HG02798 (cell line): Measurements from ENCODE around the gene NTRK1.

Source experiments
- ATAC-seq: cut with Tn5 transposase; IDR thresholded peaks from one replicate; pipeline ENCODE4 v1.9.1; 2021; ENCODE audit warnings: mild to moderate bottlenecking; ENCODE audit not compliant: unreplicated experiment, poor library complexity

NTRK1 gene

GRCh38 chr1:156860628-156861423, at the start of gene NTRK1:
Gene NTRK1, plus strand, starts transcription at chr1:156860865. Its CDS starts 70 bp downstream, at chr1:156860935.
- peak; percentile 41 for ATAC-seq

- ATAC-seq, result no peak
These were observed 49.5 kb upstream of the NTRK1 start for GRCh38 chr1:156811168-156811567.

DNA sequence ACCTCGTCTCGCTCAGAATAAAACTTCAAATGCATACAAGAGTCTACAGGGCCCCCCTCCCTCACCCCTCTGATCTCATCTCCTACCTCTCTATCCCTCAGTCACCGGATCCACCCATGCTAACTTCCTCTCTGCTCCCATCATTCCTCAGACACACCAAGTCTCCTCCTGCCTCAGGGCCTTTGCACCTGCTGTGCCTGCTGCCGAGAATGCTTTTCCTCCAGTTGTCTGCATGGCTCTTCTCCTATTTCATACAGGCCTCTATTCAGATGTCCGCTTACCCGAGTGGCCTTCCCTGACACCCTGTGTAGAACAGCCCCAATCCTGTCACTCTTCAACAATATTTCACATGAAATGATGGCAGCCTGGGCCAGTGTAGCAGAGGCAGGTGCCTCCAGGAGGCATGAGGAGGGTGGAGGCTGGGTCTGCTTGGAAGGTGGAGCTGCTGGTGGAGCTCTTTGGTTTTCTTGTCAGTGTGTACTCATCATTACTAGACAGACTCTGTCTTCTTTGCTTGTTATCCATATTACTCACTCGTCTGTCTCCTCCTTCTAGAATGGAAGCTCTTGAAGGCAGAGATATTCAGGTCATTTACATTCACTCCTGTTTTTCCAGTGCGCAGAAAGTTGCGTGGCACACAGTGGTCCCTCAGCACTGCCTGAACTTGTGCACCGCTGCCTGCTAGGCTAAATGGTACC, 48.2 kb upstream of the NTRK1 start:
- ATAC-seq, result no peak

DNA sequence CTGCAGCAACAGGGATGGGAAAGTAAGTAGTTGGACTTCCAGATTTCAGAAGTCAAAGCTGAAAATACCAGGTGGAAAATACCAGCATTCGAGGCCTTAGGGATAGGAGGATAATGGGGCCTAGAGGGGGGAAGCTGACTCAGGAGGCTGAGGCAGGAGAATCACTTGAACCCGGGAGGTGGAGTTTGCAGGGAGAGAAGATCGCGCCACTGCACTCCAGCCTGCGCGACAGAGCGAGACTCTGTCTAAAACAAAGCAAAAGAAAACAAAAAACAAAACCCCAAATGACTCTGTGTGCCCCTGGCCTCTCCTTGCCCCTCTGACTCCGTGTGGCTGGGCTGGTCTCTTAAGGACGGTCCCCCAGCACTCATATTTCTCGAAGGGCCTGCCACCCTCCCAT, 47.4 kb upstream of the NTRK1 start:
- ATAC-seq, result no peak

GRCh38 chr1:156813750-156814570, 46.7 kb upstream of the NTRK1 start:
- ATAC-seq, result peak; percentile 58

- no peak for ATAC-seq
These were observed 45.9 kb upstream of the NTRK1 start for GRCh38 chr1:156814571-156815260.

DNA sequence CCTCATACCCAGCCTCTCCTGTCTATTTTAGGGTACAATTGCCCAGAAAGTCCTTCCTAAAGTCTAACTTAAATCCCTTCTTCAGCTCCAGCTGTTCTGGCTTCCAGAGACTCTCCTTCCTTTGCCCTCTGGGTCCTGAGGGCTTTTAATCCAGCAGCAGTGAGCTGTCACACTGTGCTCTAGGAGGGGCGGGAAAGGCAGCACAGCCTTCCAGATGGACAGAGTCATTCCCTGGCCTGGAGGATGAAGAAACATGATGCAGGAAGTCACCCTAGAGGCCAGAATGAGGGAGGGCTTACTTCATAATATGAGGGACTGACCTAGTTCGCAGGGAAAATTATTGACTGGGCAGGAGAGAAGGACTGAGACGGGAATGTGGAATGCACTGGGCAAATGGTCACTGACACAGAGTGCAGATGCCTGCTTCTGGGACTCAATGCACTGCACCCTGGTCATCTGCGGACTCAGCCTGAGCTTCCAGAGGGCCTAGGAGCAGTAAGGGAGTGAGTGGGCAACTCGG, 45.3 kb upstream of the NTRK1 start:
- ATAC-seq, result no peak

GRCh38 chr1:156815961-156816422, 44.7 kb upstream of the NTRK1 start:
- ATAC-seq, result no peak

GRCh38 chr1:156816561-156817328, 43.9 kb upstream of the NTRK1 start, which contains the start of gene SH2D2A:
Gene SH2D2A, minus strand, starts transcription at chr1:156816848. Its CDS starts 140 bp downstream, at chr1:156816708.
- peak; percentile 68 for ATAC-seq

DNA sequence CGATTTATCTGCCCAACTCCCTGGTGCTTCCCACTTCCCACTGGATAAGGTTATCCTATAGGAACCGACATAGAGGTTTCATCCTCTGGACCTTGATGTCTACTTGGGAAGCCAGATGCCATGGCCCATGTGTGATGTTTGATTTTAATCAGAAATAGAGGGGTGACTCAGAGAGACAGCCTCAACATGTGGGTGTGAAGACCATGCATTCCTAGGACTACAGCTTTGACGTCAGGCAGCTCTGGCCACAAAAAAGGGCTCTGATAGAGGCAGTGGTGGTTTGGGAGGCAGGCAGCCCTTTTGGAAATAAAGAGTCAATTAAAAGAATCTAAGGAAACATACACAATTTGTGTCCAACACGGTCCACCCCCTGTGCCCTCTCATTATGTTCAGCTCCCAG, 38.9 kb upstream of the NTRK1 start:
- no peak for ATAC-seq

GRCh38 chr1:156822680-156823079, 38.0 kb upstream of the NTRK1 start:
- ATAC-seq, result no peak

- no peak for ATAC-seq
These were observed 37.4 kb upstream of the NTRK1 start for GRCh38 chr1:156823210-156823790.

DNA sequence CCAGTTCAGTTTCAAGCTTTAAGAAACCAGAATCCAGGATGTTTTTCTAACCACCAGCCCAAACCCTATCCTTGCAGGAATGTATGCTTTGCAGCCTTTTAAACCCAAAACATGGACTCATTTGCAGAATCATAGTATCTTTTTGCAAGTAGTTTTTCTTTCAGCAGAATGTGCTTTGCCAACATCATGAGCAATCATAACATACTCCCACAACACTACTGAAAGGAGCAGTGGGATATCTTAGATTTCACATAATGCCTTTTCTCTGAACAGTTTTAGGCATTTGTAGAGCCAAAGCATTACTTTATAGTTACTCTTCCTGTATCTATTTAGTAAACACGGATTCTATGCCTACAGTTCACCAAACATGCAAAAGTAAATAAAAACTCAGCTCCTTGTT, 34.0 kb upstream of the NTRK1 start:
- ATAC-seq, result no peak

DNA sequence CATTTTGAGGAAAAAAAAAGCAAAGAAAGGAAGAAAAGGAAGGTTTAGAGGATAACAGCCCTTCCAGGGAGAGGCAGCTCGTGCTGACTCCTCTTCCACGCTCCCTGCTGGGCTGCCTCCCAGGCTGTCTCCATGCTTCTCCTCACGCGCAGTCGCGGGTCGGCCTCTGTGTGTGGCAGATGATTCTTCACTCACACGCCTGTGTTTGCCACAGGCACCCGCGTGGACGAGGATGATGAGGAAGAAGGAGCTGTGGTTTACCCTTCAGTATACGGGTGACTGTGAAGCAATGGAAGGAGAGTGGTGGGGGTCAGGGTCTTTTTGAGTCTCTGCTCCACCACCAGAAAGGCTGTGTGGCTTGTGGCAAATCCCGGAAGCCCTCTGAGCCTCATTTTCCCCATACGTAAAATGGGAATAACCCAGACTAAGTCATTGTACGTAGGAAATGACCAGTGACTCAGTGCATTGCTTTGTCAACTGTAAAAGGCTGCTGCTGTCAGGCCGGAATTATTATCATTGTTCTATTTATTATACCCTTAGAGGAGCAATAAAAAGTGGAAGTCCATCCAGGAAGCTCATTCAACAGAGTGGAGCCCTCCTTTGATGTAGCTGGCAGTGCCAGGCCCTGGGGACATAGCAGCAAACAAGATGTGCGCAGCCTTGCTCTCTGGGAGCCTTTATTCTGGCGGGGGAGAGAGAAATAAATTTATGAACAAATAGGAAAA, 32.1 kb upstream of the NTRK1 start:
- ATAC-seq, result no peak

- ATAC-seq, result no peak
These were observed 28.2 kb upstream of the NTRK1 start for GRCh38 chr1:156832434-156832833.

DNA sequence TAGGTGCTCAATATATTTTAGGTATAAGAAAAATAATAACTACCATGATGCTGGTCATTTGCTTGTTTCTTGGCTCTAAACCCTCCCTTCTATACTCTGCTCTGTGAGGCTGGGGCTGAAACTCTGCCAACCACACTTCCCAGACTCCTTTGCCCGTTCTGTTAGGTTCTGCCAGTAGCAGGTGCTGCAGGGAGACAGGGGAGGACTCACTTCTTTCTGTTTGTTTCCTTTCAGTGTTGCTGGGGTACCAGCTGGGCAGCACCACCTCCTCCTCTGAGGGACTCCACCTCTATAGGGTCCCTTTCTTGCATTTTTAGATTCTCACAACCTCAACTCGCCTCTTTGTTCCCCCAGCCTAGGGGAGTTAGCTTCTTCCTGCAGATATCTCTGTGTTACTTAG, 27.1 kb upstream of the NTRK1 start:
- ATAC-seq, result no peak

- ATAC-seq, result no peak
These were observed 26.3 kb upstream of the NTRK1 start for GRCh38 chr1:156834322-156834721.

DNA sequence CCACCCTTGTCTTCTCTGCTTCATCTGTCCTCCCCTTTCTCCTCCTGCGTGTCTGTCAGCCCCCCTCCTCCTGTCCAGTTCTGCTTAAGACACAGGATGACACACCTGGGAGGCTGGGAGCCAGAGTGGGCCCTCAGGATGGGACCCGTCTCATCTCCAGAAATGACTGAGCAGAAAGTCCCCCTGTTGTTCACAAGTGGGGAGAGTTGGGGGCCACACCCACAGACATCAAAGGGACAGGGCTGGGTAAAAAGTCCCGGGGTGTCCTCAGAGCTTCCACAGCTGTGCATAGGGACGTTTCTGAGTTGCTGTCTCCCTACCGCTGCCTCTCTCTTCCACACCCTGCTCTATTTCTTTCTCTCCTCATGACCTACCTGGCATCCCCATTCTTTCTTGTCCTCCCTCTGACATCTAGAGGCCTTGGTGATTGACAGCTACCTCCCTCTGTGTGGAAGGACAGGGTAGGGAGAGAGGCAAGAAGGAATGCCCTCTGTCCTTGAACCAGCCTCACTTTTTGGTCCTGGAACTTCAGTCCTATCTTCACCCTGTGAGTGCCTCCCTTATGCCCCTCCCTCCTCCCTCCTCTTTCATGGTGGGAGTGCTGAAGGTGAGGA, 24.5 kb upstream of the NTRK1 start:
- ATAC-seq, result peak; percentile 67
